ENCODE measurements around the gene CACNA2D4.

DNA sequence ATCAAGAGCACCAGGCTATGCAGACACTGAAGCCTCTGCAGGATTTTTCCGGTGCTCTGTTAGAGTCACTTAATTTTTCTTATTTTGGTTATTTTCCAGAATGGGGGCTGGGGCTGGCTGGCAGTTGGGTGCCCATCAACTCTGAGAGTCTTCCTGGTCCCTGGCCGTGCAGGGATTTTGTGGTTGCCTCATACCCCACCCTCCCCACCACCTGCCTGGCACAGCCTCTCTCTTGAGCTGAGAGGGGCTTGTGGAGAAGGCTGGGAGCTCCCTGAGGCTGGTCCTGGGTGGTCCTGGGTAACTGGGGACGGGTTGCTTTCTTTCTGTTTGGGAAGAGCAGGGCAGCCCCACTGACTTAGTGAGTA is 74.8 kb downstream of the CACNA2D4 start:
- TF ChIP-seq POLR2AphosphoS5 (IDR thresholded peaks at IDR 0.05; ENCODE audit: low read depth, low read length) (no peak), POLR2A (IDR thresholded peaks at IDR 0.05; ENCODE audit: low read depth, low read length) (no peak), SPI1 (IDR thresholded peaks at IDR 0.05; ENCODE audit: low read depth, low read length) (no peak)

Measured in GM12891 (cell line).